ENCODE data around the gene SLC35F4.
"Not testable (repeated sequence)": the region's sequence is repeated elsewhere in the genome, so short reads cannot be mapped to it uniquely, and the experiment has no call there.

The SLC35F4 gene

DNA sequence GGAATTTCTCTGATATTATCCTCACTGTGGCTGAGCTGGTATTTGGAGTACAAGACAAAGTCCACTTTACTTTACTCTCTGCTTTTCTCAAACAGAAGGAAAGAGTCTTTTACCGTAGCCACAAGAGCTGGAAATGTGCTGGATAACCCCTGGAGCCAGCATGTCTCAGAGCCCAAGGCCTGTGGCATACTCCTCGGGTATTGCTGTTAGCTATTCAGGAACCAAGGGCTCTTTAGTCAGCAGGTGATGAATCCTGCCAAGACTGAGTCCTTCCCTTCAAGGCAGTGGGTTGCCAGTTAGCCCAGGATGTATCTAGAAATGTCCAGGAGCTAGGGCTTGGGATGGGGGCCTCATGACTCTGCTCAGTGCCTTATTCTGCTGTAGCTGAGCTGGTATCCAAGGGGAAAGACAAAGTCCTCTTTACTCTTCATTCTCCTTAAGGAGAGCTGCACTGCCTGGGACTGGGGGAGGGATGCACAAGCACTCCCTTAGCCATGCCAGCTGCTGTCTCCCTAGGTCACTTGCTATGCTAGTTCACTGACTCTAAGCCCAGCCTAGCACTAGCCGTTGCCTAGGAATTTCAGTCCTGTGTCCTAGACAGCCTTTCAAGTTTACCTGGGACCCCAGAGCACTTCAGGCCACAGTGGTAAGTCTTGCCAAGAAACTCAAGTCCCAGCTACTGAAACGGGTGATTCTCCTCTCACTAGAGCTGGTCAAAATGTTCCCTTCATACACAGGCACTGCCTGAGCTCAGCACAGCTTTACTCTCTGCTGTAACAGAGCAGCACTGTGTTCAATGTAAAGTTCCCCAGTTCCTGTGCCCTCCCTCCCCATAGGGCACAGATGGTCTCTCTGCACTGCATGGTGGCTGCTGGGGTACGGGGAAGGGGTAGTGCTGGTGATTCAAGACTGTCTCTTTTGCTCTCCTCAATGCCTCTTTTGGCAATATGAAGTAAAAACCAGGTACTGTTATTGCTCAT lies 136.4 kb downstream of the SLC35F4 start:
- no peak for DNase-seq

DNA sequence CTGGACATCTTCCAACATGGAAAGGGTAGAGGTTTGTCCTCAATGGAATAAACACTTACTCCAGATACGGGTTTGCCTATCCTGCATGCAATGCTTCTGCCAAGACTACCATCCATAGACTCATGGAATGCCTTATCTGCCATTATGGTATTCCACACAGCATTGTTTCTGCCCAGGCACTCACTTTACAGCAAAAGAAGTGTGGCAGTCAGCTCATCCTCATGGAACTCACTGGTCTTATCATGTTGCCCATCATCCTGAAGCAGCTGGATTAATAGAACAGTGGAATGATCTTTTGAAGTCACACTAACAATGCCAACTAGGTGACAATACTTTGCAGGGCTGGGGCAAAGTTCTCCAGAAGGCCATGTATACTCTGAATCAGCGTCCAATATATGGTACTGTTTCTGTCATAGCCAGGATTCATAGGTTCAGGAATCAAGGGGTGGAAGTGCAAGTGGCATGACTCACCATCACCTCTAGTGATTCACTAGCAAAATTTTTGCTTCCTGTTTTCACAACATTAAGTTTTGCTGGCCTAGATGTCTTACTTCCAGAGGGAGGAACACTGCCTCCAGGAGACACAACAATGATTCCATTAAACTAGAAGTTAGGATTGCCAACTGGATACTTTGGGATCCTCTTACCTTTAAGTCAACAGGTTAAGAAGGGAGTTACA lies 140.4 kb downstream of the SLC35F4 start:
- no peak for DNase-seq

DNA sequence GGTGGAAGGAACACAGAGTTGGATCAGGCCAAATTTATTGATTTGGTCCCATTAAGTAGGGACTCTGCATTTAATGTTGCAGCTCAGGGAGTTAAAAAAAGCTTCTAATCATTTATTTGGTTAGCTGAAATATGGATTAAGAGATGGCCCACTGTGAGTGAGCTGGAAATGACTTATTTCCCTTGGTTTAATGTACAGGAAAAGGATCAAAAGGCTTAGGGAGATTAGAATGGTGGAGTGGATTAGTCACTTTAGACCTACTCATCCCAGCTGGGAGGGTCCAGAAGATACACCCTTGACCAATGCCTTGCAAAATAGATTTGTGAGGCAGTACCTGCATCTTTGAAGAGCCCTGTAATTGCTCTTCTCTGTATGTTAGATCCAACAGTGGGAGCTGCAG lies 143.8 kb downstream of the SLC35F4 start:
- DNase-seq, result not testable (repeated sequence)

DNA sequence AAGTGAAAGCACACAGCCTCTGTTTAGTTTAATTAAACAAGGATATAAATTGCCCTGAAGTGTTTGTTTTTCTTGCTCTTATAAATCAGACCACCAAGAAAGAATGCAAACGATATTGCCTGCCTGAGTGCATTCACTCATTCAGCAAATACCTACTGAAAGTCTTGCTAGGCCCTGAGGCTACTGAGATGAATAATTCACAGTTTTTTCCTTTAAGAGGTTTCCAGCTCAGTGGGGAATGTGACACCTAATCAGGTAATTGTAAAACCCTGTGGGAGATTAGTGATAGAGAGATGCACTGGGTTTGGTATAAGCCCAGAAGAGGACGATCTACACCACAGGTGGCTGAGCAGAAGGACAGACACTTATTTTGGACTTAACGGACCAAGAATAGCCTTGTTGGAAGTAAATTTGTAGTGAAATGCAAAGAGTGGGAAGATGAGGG lies 151.4 kb downstream of the SLC35F4 start:
- DNase-seq, result no peak

DNA sequence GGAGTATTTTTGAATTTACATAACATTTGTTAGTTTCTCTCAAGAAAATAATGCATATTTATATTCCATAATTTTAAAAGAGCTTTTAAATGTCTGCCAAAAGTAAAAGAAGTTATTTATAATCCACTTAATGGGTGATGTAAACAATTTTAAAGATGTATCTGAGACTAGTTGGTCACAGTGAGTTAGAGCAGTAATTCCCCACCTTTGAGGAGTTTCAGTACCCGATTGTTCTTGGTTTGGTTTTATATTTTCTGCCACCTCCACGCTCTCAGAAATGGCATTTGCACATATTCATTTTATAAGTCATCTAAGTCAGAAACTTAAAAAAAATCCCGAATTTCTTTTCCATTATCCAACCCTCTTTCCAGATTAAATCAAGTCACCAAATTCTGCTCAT lies 153.2 kb downstream of the SLC35F4 start:
- no peak for DNase-seq

DNA sequence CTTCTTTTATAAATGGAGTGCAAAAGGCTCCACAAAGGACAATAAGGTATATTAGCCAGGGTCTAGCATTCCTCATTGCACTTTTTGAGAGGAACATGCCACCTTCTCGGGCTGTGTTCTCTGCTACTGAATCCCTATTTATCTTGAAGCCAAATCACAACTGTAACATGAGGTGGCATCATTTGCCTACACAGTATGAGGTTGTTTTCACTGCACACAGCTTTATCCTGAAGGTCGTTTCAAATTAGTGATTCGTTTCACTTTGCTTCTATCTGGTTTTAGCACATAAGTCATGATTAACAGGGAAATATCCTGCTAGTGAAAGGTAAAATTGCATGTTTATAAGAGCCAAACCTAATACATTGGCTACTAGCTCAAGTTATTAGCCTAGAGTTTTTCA lies 153.8 kb downstream of the SLC35F4 start:
- no peak for DNase-seq

DNA sequence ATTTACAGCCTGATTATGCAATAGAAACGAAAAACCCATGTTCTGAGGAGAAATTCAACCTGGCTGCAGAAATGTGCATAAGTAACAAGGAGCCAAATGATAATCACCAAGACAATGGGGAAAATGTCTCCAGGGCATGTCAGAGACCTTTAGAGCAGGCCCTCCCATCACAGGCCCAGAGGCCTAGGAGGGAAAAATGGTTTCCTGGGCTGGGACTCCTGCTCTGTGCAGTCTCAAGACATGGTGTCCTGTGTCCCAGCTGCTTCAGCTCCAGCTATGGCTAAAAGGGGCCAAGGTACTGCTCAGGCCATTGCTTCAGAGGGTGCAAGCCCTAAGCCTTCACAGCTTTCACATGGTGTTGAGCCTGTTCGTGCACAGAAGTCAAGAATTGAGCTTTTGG lies 156.0 kb downstream of the SLC35F4 start:
- DNase-seq, result no peak

DNA sequence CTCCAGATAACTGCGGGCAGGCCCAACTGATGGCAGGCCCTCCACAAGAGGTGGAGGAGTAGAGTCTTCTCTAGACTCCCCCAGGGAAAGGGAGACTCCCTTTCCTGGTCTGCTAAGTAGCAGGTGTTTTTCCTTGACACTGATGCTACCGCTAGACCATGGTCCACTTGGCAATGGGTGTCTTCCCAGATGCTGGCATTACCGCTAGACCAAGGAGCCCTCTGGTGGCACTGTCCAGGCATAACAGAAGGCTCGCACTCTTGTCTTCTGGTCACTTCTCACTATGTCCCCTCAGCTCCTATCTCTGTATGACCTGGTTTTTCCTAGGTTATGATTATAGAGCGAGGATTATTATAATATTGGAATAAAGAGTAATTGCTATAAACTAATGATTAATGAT lies 156.8 kb downstream of the SLC35F4 start:
- not testable (repeated sequence) for DNase-seq

DNA sequence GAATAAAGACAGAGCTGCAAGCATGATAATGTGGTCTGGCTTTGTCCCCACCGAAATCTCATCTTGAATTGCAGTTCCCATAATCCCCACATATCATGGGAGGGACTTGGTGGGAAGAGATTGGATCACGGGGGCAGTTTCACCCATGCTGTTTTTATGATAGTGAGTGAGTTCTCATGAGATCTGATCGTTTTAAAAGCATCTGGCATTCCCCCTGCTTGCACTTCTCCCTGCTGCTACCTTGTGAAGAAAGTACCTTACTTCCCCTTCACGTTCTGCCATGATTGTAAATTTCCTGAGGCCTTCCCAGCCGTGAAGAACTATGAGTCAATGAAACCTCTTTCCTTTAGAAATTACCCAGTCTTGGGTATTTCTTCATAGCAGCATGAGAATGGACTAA lies 158.7 kb downstream of the SLC35F4 start:
- no peak for DNase-seq

DNA sequence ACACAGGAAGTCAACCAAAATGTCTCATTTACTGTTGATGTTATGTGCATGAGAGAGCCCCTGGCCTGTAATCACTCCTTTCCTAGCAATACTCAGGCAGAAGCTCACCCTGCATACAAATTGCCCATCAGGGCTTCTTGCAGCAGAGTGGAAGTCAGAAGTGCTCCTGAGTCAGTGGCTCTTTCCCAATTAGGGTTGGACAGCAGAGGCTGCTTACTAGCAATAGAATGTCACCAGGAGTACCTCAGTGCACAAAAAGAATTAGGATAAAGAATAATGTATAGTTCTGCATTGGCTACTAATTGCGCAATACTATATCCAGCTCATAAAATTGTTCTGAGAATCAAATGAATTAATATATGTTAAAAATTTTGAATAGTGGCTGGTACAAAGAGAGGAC lies 161.1 kb downstream of the SLC35F4 start:
- no peak for DNase-seq

DNA sequence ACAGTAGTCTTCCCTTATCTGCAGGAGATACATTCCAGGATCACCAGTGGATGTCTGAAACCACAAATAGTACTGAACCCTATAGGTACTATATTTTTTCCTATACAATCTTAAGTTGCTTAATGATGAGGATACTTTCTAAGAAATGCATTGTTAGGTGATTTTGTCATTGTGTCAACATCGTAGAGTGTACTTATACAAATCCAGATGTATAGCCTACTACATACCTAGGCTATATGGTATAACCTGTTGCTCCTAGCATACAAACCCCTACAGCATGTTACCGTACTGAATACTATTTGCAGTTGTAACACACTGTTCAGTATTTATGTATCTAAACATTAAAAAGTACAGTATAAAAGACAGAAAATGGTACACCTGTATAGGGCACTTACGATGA lies 165.9 kb downstream of the SLC35F4 start:
- no peak for DNase-seq

DNA sequence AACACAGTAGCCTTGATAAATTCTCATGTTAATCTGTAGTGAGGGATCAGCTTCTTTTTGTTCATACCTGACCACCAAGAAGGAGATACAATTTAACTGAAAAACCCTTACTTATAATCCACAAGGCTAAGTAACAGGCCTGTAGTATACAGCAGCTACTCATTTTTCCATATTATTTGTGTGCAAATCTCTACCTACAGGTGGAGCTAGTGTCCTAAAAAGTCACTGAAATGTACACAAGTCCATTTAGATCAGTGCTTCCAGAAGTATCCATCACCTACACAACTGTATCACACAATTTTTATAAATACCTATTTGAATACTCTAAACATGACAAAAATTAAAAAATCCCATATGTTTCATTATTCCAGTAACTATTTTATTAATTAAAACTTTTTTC lies 173.2 kb downstream of the SLC35F4 start:
- DNase-seq, result no peak

DNA sequence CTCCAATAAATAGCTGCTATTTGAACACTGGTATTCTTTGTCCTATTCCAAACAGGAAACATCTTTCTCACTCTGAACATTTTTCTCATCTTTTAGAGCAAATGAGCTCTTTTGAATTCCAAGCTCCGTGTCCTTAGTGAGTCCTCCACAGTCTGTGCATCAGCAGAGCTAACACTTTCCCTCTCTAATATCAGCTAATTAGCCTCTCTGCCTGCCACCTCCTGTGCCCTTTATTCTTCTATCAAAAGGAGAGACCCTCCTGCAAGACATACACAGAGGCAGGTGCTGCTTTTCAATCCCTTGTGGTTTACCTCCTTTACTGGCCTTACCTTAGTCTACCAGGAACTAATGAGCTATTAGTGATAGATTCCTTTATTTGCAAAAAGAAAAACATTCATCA lies 178.5 kb downstream of the SLC35F4 start:
- no peak for DNase-seq

DNA sequence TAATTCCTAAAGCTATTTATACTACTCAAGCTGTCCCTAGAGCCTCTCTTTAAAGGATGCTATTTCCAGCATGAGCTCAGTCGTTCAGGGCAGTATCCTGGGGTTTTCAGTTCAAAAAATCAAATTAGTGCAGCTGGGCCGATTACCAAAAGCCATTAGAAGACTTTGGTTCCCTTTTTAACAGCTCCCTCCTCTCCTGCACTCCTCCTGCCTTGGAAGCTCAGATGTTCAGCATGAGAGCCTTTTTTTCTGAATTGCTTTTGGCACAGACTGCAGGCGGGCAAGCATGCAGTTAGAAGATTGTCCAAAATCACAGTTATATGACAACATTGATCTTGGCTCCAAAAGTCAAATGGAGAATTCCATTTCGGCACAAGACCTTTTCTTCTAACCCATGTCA lies 179.6 kb downstream of the SLC35F4 start:
- DNase-seq, result no peak

DNA sequence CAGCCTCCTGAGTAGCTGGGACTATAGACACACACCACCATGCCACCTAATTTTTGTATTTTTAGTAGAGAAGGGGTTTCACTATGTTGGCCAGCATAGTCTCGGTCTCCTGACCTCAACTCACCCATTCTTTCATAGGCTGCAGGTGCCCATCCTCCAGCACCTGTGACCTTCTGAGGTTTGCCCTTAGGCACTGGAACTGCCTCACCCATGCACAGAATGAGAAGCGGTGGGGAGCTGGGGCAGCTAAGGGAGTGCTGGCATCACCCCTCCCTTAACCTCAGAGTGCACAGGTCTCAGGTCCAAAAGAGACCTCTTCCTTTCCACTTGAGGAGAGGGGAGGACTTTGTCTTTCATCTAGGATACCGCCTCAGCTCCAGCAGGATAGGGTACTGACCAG lies 194.9 kb downstream of the SLC35F4 start:
- DNase-seq, result no peak

DNA sequence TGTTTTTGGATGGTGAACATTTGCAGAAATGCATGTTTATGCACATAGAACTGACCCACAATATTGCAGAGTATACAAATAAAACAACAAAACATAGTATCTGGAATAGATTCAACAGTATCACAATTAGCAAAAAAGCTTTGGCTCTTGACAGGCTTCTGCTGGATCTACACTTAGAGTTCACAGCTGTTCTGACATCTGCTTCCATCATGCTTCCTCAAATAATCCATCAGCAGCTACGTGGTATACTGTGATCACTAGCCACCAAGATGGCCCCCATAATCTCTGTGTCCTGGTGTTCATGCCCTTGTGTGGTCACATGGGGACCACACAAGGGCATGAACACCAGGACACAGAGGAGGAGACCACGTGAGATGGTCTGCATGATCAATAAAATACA lies 205.7 kb downstream of the SLC35F4 start:
- no peak for DNase-seq

DNA sequence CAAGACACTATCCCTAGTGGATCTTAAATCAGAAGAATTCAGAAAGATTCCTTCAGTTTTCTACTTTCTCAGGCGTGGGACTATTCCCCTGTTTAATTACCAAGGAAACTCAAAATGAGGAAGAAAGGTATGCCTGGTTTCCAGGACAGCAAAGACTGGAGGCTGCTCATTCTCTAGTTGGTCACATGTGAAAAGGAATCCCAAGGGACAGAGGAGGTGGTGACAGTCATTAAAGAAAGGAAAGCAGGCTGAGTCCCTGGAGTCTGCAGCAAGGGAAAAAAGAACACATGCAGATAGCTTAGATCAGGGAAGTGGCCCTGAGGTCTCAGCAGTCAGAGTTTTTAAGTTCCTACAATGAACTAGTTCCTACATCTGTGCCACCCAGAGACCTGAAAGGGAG lies 206.8 kb downstream of the SLC35F4 start:
- DNase-seq, result no peak

DNA sequence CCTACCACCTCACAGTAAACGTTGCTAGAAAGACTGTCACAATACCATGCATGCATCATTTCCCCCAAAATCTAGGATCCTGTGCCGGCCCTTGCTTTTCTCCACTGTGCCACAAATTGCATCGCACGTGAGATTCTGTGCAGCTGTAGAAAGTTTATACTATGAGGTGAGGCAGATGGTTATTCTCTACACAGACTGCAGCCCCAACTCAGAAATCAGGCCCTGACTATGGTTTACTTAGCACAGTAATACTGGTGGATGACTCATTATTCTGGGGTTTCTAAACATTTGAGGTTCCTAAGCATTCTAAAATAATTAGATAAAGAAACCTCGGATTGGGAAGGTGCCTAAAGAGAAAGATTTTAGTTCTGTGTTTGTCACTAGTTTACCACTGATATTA lies 208.4 kb downstream of the SLC35F4 start:
- no peak for DNase-seq

DNA sequence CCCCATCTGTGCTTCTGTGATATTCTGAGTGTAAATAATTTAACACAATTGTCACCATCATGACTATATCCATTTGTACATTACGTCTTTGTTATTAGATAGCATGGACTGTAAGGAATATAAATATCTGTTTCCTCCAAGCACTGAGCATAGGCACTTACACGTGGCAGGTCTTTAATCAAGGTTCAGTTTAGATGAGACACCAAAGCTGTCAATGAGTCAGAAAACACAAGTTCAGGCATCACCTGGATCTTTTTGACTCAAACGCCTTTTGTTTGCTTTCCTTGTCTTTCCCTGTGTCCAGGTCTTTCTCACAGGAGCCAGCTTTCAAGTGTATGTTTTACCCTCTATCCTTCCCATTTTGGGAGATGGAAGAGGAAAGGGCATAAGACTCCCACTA lies 209.0 kb downstream of the SLC35F4 start:
- no peak for DNase-seq

DNA sequence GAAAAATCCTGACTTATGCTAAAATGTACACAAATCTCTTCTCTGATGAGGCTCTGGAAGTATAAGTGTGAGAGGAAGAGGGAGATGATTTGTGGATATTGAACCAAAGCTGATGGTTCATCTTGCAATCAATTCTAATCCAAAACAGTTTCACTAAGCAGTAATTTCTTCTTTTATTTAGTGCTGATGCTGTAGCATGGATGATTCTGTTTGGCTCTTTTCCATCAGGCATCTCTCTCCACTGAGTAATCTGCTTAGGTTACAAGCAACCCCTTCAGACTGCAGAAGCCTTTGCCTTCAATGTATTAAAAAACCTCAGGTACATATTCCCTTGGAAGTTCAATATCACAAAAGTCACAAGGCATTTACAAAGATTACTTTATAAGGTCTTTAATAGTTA lies 213.1 kb downstream of the SLC35F4 start:
- no peak for DNase-seq

DNA sequence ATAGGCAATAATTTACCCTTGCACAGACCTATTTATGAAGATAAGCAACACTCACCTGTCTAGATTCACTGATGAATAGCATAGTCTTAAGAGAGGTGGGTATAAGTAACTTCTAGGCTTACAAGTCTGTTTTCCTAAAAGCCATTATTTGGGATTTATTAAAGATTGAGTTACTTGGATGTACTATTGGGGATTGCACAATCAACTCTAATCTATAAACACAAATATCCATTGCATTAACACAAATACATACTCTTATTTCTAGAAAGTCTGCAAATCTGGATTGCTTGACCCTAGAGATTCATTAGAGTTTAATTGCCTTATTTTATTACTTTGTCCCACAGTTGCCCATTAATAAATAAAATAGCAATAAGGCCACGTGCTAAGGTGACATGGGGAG lies 224.1 kb downstream of the SLC35F4 start:
- DNase-seq, result no peak

DNA sequence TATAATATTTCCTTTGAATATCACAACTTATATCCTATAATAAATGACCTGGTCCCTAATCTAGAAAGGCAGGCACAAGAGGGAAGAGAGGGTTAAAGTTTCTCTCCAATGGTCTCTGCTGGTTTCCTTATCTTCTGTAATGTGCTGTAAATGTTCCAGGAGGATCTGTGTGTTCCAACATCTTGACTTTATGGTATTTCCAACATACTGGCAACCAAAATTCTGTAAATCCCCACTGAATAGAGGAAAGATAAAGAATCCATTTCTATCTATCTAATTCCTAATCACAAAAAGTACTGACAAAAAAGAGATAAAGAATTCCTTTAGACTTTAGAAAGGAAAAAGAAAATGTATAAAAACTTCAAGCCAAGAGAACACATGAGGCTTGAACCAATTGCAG lies 225.9 kb downstream of the SLC35F4 start:
- no peak for DNase-seq

DNA sequence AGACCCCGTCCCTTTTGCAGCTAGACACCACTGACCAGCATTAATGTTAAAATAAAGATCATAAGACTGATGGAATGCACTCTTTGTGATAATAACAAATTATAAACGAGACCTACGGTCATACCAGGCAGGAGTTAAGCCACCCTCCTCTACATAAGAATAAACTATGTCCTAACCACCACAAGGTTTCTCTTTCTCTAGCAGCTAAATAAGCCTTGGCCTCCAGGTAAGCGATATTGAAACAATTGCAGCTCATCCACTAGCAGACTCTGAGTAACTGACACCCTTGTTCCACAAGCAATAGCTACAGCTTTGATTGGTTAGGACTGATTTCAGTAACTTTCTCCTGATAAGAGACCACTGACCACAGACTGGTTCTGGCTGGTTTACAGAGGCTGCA lies 228.0 kb downstream of the SLC35F4 start:
- DNase-seq, result no peak
